ENCODE results near the gene TMEM72. TPM values are rescaled to one million over a fixed set of nuclear protein-coding genes. Genes with fewer than 3 reads are reported as not detected.

TMEM72 gene
- total RNA-seq, 6 experiments from 2014 or later, result not detected

DNA sequence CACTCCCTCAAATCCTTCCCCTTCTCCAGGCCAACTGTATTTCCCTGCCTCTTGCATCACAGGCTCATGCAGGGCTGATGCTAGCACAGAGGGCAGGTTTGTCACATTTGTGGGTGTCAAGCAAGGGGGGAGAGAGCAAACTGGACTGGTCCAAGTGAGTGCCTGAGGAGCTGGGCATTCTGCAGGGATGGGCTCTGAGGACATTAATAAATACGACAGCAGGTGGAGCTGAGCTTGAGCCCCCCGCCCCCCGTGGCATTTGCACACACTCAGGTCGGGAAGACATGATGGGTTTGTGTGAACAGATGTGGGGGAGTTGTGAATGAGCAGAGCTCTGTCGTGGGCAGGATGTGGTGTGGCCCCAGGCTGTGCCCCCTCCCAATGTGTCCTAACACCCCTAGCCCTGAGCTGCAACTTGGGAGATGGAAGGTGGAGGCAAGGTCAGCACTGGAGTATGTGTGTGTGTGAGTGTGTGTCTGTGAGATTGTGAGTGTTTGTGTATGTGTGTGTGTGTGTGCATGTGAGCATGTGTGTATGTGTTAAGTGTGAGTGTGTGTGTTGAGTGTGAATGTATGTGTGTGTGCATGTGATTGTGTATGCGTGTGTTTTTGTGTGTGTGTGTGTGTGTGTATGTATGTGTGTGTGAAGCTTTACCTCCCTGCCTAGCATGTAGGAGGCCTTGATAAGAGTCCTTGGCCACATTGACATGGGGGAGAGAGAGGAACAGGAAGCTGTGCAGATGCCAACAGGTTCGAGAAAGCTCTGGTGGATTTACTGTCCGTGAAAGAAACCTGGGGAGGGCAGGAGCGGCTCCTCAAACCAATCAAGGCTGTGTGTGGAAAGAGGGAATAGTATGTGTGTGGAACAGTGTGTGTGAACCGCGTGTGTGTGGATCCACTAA is 57.6 kb downstream of the TMEM72 start:
- H3K36me3 Mint-ChIP-seq (ENCODE audit: low read depth), result no peaks in the 10 kb centered on the region
- DNase-seq, result no peak
- no peaks in the 10 kb centered on the region for H3K9me3 Mint-ChIP-seq
- no peak overlapping the region for H3K4me3 Mint-ChIP-seq
- H3K27ac Mint-ChIP-seq, result no peak overlapping the region
- H3K4me1 Mint-ChIP-seq (ENCODE audit: low read depth), result peaks cover 22% of the 10 kb centered on the region
- peaks cover 5% of the 10 kb centered on the region for H3K27me3 Mint-ChIP-seq (ENCODE audit: insufficient read depth)
- TF ChIP-seq CTCF (IDR thresholded peaks at IDR 0.05), result no peak

- DNase-seq, result no peak
- Mint-ChIP-seq H3K9me3 (no peaks in the 10 kb centered on the region), H3K27me3 (ENCODE audit: insufficient read depth) (peaks cover 5% of the 10 kb centered on the region), H3K27ac (no peak overlapping the region), H3K4me3 (no peak overlapping the region), H3K4me1 (ENCODE audit: low read depth) (peaks cover 15% of the 10 kb centered on the region), H3K36me3 (ENCODE audit: low read depth) (no peaks in the 10 kb centered on the region)
- no peak for TF ChIP-seq CTCF (IDR thresholded peaks at IDR 0.05)
Measured at GRCh38 chr10:44969854-44970253, 58.7 kb downstream of the TMEM72 start.

GRCh38 chr10:44970812-44971395 is 59.8 kb downstream of the TMEM72 start:
- H3K4me1 Mint-ChIP-seq (ENCODE audit: low read depth), result peaks cover 16% of the 10 kb centered on the region
- DNase-seq, result no peak
- no peak for TF ChIP-seq CTCF (IDR thresholded peaks at IDR 0.05)
- peaks cover 5% of the 10 kb centered on the region for H3K27me3 Mint-ChIP-seq (ENCODE audit: insufficient read depth)
- no peak overlapping the region for H3K4me3 Mint-ChIP-seq
- H3K9me3 Mint-ChIP-seq, result no peaks in the 10 kb centered on the region
- H3K27ac Mint-ChIP-seq, result no peak overlapping the region
- H3K36me3 Mint-ChIP-seq (ENCODE audit: low read depth), result no peaks in the 10 kb centered on the region

DNA sequence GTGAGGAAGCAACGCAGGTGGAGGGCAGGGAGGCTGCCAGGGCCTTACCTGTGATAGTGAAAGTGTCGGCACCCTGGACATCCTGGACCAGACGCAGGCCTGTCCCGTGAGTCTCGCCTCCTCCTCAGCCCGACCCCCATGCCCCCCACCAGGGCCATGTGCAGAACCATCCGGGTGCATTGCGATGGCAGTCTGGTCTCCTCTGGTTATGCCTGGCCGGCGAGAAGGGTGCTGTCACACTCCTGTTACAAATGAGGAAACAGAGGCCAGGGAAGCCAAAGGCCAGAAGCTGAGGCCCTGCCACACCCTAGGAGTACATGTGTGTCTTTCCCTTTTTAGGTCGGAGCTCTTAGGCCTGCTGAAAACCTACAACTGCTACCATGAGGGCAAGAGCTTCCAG is 60.3 kb downstream of the TMEM72 start:
- Mint-ChIP-seq H3K27me3 (ENCODE audit: insufficient read depth) (peaks cover 5% of the 10 kb centered on the region), H3K27ac (no peak overlapping the region), H3K4me3 (no peak overlapping the region), H3K9me3 (no peaks in the 10 kb centered on the region), H3K36me3 (ENCODE audit: low read depth) (no peaks in the 10 kb centered on the region), H3K4me1 (ENCODE audit: low read depth) (peaks cover 13% of the 10 kb centered on the region)
- no peak for DNase-seq
- TF ChIP-seq CTCF (IDR thresholded peaks at IDR 0.05), result no peak

DNA sequence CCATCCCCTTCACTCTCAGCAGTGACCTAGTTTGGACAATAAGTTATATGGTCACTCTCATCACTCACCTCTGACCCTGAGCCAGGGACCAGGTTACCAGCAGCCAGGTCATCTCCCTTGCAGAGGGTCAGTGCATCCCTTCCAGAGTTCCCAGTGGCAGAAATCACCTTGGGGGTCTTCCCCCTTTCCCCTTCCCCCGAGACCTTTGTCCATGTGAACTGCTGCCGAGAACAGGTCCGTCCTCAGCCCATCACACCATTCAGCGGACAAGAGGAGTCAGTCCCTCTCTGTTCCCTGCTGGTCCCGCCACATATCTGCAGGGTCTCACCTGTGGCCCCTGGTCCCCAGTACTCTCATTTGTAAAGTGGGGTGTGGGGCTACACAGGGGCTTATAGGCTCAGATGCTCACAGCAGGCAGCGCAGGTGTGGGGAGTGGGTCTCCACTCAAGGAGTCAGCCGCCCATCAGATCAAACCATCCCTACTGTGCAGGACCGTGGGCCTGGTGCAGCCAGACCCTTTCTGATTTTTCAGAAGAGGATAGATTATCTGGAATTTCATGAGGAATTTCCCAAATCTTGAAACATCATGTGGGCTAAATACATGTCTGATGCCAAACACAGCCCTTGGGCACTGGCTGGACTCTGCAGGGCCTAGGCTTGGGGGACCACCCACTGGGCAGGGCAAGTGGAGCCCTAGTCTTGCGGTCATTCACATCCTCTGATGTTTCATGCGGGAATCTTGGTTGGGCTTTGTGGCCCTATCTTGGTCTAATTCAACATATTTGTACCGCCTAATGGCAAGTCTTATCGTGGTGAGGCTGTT is 61.0 kb downstream of the TMEM72 start:
- TF ChIP-seq CTCF (IDR thresholded peaks at IDR 0.05), result no peak
- H3K36me3 Mint-ChIP-seq (ENCODE audit: low read depth), result no peaks in the 10 kb centered on the region
- H3K4me1 Mint-ChIP-seq (ENCODE audit: low read depth), result peaks cover 11% of the 10 kb centered on the region
- H3K27me3 Mint-ChIP-seq (ENCODE audit: insufficient read depth), result peaks cover 5% of the 10 kb centered on the region
- H3K27ac Mint-ChIP-seq, result no peak overlapping the region
- DNase-seq, result no peak
- H3K4me3 Mint-ChIP-seq, result no peak overlapping the region
- no peaks in the 10 kb centered on the region for H3K9me3 Mint-ChIP-seq
